Neural cell (in vitro differentiated cells): ENCODE results near the gene SLIT3. TPM values are rescaled to one million over a fixed set of nuclear protein-coding genes. Genes with fewer than 3 reads are reported as not detected.

Source experiments
- H2AFZ ChIP-seq: fragments of 200-600, 300-800 bp; sonication (generic), shearing (Covaris generic); 2 replicates; pipeline ENCODE4 v1.6.0; 2014; ENCODE audit warnings: low read depth, mild to moderate bottlenecking, antibody characterized with exemption, low read length, moderate library complexity
- H3F3A ChIP-seq: fragments of 200-600 bp; shearing (Covaris generic); 2 replicates; pipeline ENCODE4 v1.6.1; 2016; ENCODE audit warnings: mild to moderate bottlenecking, moderate library complexity, mixed read lengths, antibody characterized with exemption, low read length; ENCODE audit not compliant: insufficient read depth, poor library complexity, severe bottlenecking
- H3K27ac ChIP-seq: fragments of 200-600, 300-800 bp; sonication (generic), shearing (Covaris generic); 2 replicates; pipeline ENCODE4 v1.5.1; 2014; ENCODE audit warnings: mild to moderate bottlenecking, low read length, moderate library complexity
- H3K27me3 ChIP-seq: fragments of 300-800, 200-600 bp; sonication (generic), shearing (Covaris generic); 2 replicates; pipeline ENCODE4 v1.6.0; 2014; ENCODE audit warnings: mild to moderate bottlenecking, low read depth, low read length, moderate library complexity; ENCODE audit not compliant: insufficient read depth
- H3K36me3 ChIP-seq: fragments of 300-800, 200-600 bp; sonication (generic), shearing (Covaris generic); 2 replicates; pipeline ENCODE4 v1.5.1; 2014; ENCODE audit warnings: mild to moderate bottlenecking, antibody characterized with exemption, low read length, moderate library complexity; ENCODE audit not compliant: insufficient read depth
- H3K4me2 ChIP-seq: fragments of 300-800, 200-600 bp; sonication (generic), shearing (Covaris generic); 2 replicates; pipeline ENCODE4 v1.6.0; 2014; ENCODE audit warnings: mild to moderate bottlenecking, low read length
- H3K4me3 ChIP-seq: fragments of 300-800, 200-600 bp; sonication (generic), shearing (Covaris generic); 2 replicates; pipeline ENCODE4 v1.5.1; 2014; ENCODE audit warnings: mild to moderate bottlenecking, low read length, moderate library complexity
- H3K79me2 ChIP-seq: fragments of 200-600 bp; shearing (Covaris generic); replicated peaks from 2 replicates; pipeline ENCODE4 v1.6.0; 2014; ENCODE audit warnings: mild to moderate bottlenecking, low read length, moderate library complexity; ENCODE audit not compliant: insufficient read depth
- H3K9ac ChIP-seq: fragments of 300-800, 200-600 bp; sonication (generic), shearing (Covaris generic); 2 replicates; pipeline ENCODE4 v1.6.1; 2016; ENCODE audit warnings: mild to moderate bottlenecking, low read length, mixed read lengths
- H3K9me2 ChIP-seq: fragments of 200-600 bp; shearing (Covaris generic); 2 replicates; pipeline ENCODE4 v1.6.1; 2016; ENCODE audit warnings: mild to moderate bottlenecking, low read length, mixed read lengths; ENCODE audit not compliant: insufficient read depth
- H3K9me3 ChIP-seq: fragments of 200-600, 300-800 bp; sonication (generic), shearing (Covaris generic); 2 replicates; pipeline ENCODE4 v1.6.1; 2016; ENCODE audit warnings: mild to moderate bottlenecking, mixed run types, low read length, moderate library complexity, mixed read lengths
- H4K20me1 ChIP-seq: fragments of 200-600 bp; shearing (Covaris generic); 2 replicates; pipeline ENCODE4 v1.6.1; 2016; ENCODE audit warnings: mild to moderate bottlenecking, mixed run types; ENCODE audit not compliant: insufficient read depth
- CTCF ChIP-seq: fragments of 450-650 bp; IDR thresholded peaks from 2 replicates; pipeline ENCODE4 v1.5.1; 2014; ENCODE audit warnings: antibody characterized with exemption, mild to moderate bottlenecking, moderate library complexity; ENCODE audit not compliant: poor library complexity, severe bottlenecking
- EP300 ChIP-seq: fragments of 450-650 bp; conservative IDR thresholded peaks from 2 replicates; pipeline ENCODE4 v1.6.1; 2014; ENCODE audit warnings: antibody characterized with exemption, mild to moderate bottlenecking, moderate library complexity; ENCODE audit not compliant: poor library complexity, severe bottlenecking
- EZH2 ChIP-seq: fragments of 200-600, 300-800 bp; shearing (Covaris generic), sonication (generic); IDR thresholded peaks from 2 replicates; pipeline ENCODE4 v1.6.1; 2014; ENCODE audit warnings: antibody characterized with exemption, low read length, borderline replicate concordance, mild to moderate bottlenecking; ENCODE audit not compliant: insufficient read depth, poor library complexity, severe bottlenecking
- MXI1 ChIP-seq: fragments of 450-650 bp; conservative IDR thresholded peaks from 2 replicates; pipeline ENCODE4 v1.6.1; 2014; ENCODE audit warnings: antibody characterized with exemption, mild to moderate bottlenecking; ENCODE audit not compliant: poor library complexity, severe bottlenecking
- POLR2AphosphoS5 ChIP-seq: IDR thresholded peaks from 2 replicates; pipeline ENCODE4 v1.6.1; 2012
- RAD21 ChIP-seq: fragments of 450-650 bp; conservative IDR thresholded peaks from 2 replicates; pipeline ENCODE4 v1.6.1; 2014; ENCODE audit warnings: antibody characterized with exemption, mild to moderate bottlenecking, moderate library complexity
- REST ChIP-seq: IDR thresholded peaks from 2 replicates; pipeline ENCODE4 v1.6.1; 2012; ENCODE audit warnings: borderline replicate concordance
- SMC3 ChIP-seq: fragments of 450-650 bp; conservative IDR thresholded peaks from 2 replicates; pipeline ENCODE4 v1.6.1; 2014; ENCODE audit warnings: antibody characterized with exemption, mild to moderate bottlenecking, moderate library complexity; ENCODE audit not compliant: poor library complexity
- TAF1 ChIP-seq: IDR thresholded peaks from 2 replicates; pipeline ENCODE4 v1.6.1; 2012; ENCODE audit warnings: low read depth
- polyA plus RNA-seq: library from polyadenylated mRNA; depleted of rRNA; stranded (reverse); fragments of >200 nt; gene quantifications from 2 replicates; pipeline ENCODE4 v1.2.3, GENCODE V29; 2014

The SLIT3 gene
- polyA plus RNA-seq, 1 donor from 2014 or later, result 1.2 TPM

GRCh38 chr5:169122951-169123350 lies 178.0 kb downstream of the SLIT3 start:
- Histone ChIP-seq H3K79me2 (no peaks in the 10 kb centered on the region), H3K36me3 (no peaks in the 10 kb centered on the region), H2AFZ (no peak overlapping the region), H3K9me2 (no peaks in the 10 kb centered on the region), H3F3A (no peaks in the 10 kb centered on the region), H4K20me1 (no peaks in the 10 kb centered on the region), H3K9me3 (no peaks in the 10 kb centered on the region), H3K4me3 (no peak overlapping the region), H3K27ac (no peak overlapping the region), H3K4me2 (no peak overlapping the region), H3K27me3 (no peaks in the 10 kb centered on the region), H3K9ac (no peak overlapping the region)
- no peak for TF ChIP-seq CTCF
- no peak for TF ChIP-seq RAD21
- no peak for TF ChIP-seq EP300
- TF ChIP-seq POLR2AphosphoS5, result no peak
- TF ChIP-seq TAF1, result no peak
- no peak for TF ChIP-seq MXI1
- TF ChIP-seq SMC3, result no peak
- TF ChIP-seq EZH2, result no peak
- no peak for TF ChIP-seq REST

DNA sequence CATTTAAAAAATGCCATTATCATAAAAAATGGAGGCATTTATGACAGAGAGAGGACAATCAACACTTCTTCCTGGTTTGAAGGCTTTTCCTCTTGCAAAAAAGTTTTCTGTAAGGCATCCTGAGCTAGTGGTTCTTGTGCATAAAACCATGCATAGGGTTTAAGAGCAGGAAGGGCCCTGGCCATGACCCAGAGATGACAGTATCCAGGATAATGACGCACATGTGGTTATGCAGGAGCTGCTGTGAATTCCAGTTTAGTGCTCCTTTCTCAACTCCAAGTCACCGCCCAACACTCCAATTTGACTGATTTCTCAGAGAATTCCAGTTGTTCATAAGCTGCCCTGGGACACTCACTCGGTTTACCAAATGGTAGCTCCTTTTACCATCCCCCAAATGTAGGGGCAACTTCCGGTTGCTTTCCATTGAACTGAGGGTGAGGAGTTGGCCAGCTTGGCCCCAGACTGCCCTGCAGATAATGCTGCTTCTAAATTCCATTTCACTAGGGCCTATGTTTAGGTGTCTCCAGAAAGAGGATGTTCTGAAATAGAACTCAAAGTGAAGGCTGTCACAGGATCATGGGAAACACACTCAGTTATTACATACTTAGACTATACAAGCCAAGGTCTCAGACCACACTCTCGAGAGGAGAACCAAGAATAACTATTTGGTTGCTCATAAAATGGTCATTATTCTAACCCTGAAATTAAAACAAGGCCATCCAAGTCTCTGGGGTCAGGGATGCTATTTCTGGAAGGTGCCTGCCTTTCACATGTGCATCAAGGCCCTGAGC lies 179.1 kb downstream of the SLIT3 start:
- Histone ChIP-seq H4K20me1 (no peaks in the 10 kb centered on the region), H3K36me3 (no peaks in the 10 kb centered on the region), H3K9ac (no peak overlapping the region), H3F3A (no peaks in the 10 kb centered on the region), H3K79me2 (no peaks in the 10 kb centered on the region), H3K27ac (no peak overlapping the region), H3K9me3 (no peaks in the 10 kb centered on the region), H2AFZ (no peak overlapping the region), H3K27me3 (no peaks in the 10 kb centered on the region), H3K4me3 (no peak overlapping the region), H3K4me2 (no peak overlapping the region), H3K9me2 (no peaks in the 10 kb centered on the region)
- TF ChIP-seq TAF1 (no peak), SMC3 (no peak), CTCF (no peak), MXI1 (no peak), REST (no peak), EZH2 (no peak), POLR2AphosphoS5 (no peak), EP300 (no peak), RAD21 (no peak)
